VCaP (cell line): ENCODE data around the gene LTBP3.

ENCODE experiments used
- H3K27ac ChIP-seq: fragments of 450-650 bp; 2 replicates; pipeline ENCODE4 v1.5.1; 2017
- CTCF ChIP-seq: fragments of 450-650 bp; conservative IDR thresholded peaks from 2 replicates; pipeline ENCODE4 v1.5.1; 2017; ENCODE audit warnings: mild to moderate bottlenecking, moderate library complexity

Gene LTBP3

GRCh38 chr11:65503368-65503948 lies 54.7 kb downstream of the LTBP3 start:
- peak overlapping the region; percentile 100 for H3K27ac ChIP-seq
- no peak for TF ChIP-seq CTCF

- peak overlapping the region; percentile 100 for H3K27ac ChIP-seq
- no peak for TF ChIP-seq CTCF
Measured at GRCh38 chr11:65502555-65503367, 55.4 kb downstream of the LTBP3 start.

GRCh38 chr11:65502274-65502554 lies 55.9 kb downstream of the LTBP3 start:
- no peak for TF ChIP-seq CTCF
- peak overlapping the region; percentile 100 for H3K27ac ChIP-seq

GRCh38 chr11:65501472-65502273 lies 56.5 kb downstream of the LTBP3 start:
- H3K27ac ChIP-seq = peak overlapping the region; percentile 100
- no peak for TF ChIP-seq CTCF

- TF ChIP-seq CTCF = no peak
- H3K27ac ChIP-seq = peak overlapping the region; percentile 100
Measured at GRCh38 chr11:65501186-65501471, 57.0 kb downstream of the LTBP3 start.

- H3K27ac ChIP-seq = peak overlapping the region; percentile 100
- no peak for TF ChIP-seq CTCF
Measured at GRCh38 chr11:65500387-65501185, 57.6 kb downstream of the LTBP3 start.
